ENCODE results near the gene OVCH1. TPM values are rescaled to one million over a fixed set of nuclear protein-coding genes. Genes with fewer than 3 reads are reported as not detected.

Gene OVCH1
- polyA plus RNA-seq, 1 of the 3 experiments (the other 2 are of a cell fraction), result not detected

Other genes starting within 250 kb of the OVCH1 start
- gene ERGIC2, start 116.5 kb downstream of the OVCH1 start, polyA plus RNA-seq (2012; rRNA removed), result 22.1 and 30.3 TPM in 2 replicates

Measured in SK-N-SH (cell line).